ENCODE results near the gene ZCCHC2. TPM values are rescaled to one million over a fixed set of nuclear protein-coding genes. Genes with fewer than 3 reads are reported as not detected.

Gene ZCCHC2
- total and polyA plus RNA-seq, 2 of the 4 experiments (the other 2 are of a cell fraction) = 3.2 to 3.6 TPM

DNA sequence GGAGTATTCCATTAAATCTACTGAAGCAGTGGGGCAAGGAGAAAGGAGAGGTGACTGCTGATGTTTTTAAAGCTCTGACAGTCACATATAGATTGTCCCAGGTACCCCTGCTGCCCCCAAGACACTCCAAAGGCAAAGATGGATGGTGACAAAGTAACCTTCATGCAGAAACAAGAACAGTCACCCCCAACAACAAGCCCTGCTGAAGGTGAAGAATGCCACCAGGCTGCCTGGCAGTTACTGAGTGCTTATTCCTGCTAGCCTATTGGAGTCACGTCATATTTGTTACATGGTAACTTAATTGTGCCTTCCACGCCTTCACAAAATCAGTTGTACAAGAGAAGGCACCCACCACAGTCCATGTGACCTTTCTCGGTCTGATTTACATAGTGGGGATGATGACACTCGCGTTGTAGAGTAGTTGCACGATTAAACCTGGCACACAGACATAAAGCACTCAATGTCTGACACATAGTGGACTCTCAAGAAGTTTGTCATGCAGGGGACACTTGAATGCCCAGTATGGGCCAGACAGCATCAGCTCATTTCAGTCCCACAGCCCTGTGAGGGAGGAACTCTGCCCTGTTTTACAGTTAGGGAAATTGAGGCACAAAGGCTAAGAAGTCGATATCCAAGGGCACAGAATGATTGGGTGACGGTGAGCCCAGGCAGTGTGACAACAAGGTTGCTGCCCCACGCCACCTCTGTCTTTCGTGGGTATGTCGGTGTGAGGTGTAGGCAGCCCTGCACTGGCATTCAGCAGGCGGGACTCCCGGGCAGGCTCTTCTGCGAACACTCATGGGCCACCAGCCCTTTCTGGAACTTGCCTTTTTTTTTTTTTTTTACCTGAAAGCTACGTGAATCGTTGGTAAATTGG, 62.7 kb downstream of the ZCCHC2 start:
- in situ Hi-C loops (cut with MboI; ENCODE audit: low sequenced_read_pairs) (loop anchor here (5.0 kb wide), 1 partner anchor 397 kb away; no protein-coding TSS in a partner anchor), dilution Hi-C loops (cut with HindIII; ENCODE audit: low sequenced_read_pairs, unreplicated experiment) (no loop called here), intact Hi-C loops (cut with micrococcal nuclease) (loop anchor here (1.0 to 10.0 kb wide), 3 partner anchors 130 to 739 kb away; partner anchors contain the start of gene PHLPP1)
- Histone ChIP-seq H2BK120ac (ENCODE audit: low read depth, low read length) (no peak overlapping the region), H2AFZ (replicated peaks; ENCODE audit: low read length, poor library complexity) (no peak overlapping the region), H3K9me3 (ENCODE audit: control insufficient read depth, insufficient read depth, low read length) (no peaks in the 10 kb centered on the region), H2BK15ac (ENCODE audit: low read depth, low read length) (no peak overlapping the region), H3K36me3 (ENCODE audit: control insufficient read depth, insufficient read depth, low read length) (no peaks in the 10 kb centered on the region; the same call in 1 of the 2 replicates), H3K79me1 (ENCODE audit: low read depth in 1 of 2, low read length in 2 of 2) (no peaks in the 10 kb centered on the region), H2AK9ac (replicated peaks; ENCODE audit: low read depth, low read length, poor library complexity) (no peak overlapping the region), H3K56ac (ENCODE audit: extremely low read depth, insufficient read depth, low read length) (no peak overlapping the region), H3K14ac (replicated peaks; ENCODE audit: low read depth, low read length) (no peak overlapping the region), H3K18ac (ENCODE audit: low read depth, low read length) (no peak overlapping the region), H3K4ac (ENCODE audit: low read depth, low read length) (no peak overlapping the region), H4K5ac (ENCODE audit: low read depth, low read length) (no peak overlapping the region), H3K4me3 (ENCODE audit: insufficient read depth, low read depth, low read length) (no peak overlapping the region), H3K9me1 (ENCODE audit: insufficient read depth, low read length) (no peaks in the 10 kb centered on the region), H4K91ac (ENCODE audit: insufficient read depth, low read depth, low read length) (no peak overlapping the region), H4K20me1 (ENCODE audit: insufficient read depth, low read length) (peaks cover 3% of the 10 kb centered on the region; the same call in 1 of the 2 replicates), H2BK5ac (ENCODE audit: low read depth, low read length, poor library complexity, severe bottlenecking) (no peak overlapping the region), H3K4me1 (ENCODE audit: control insufficient read depth, insufficient read depth, low read length) (peaks cover 1% of the 10 kb centered on the region; the same call in 1 of the 2 replicates), H4K8ac (ENCODE audit: low read depth in 2 of 2, low read length in 2 of 2) (no peak overlapping the region), H3K9ac (ENCODE audit: low read depth, low read length) (no peak overlapping the region), H3K27me3 (ENCODE audit: control insufficient read depth, insufficient read depth, low read length) (peaks cover 3% of the 10 kb centered on the region), H3K23ac (ENCODE audit: low read depth, low read length) (no peak overlapping the region), H3K4me2 (ENCODE audit: low read depth, low read length) (no peak overlapping the region), H2AK5ac (ENCODE audit: low read depth, low read length) (no peak overlapping the region), H2BK20ac (ENCODE audit: low read depth, low read length) (no peak overlapping the region), H3K27ac (ENCODE audit: insufficient read depth, low read length) (no peak overlapping the region)
- ChIA-PET POLR2A (ENCODE audit: unreplicated experiment) (no interaction called here), CTCF (interaction anchor here (0.6 to 1.7 kb wide), 4 partner anchors 58 to 1441 kb away, joined by 3 to 13 read pairs (median 4); no protein-coding TSS in a partner anchor)
- no peak for ATAC-seq (ENCODE audit: low read depth)
- WGBS, 2 experiments (ENCODE audit: extremely low coverage in 2 of 2, insufficient read length in 1 of 2) = 80% methylated on average over 3 of the region's 16 CpGs; no CpG with 5 or more reads in 1 of the 2 experiments
- no peak for DNase-seq
- no TSS peak for BruUV-seq (replicated peaks)
- TF ChIP-seq RCOR1 (IDR thresholded peaks at IDR 0.05; ENCODE audit: insufficient replicate concordance, low read length) (no peak), BHLHE40 (IDR thresholded peaks at IDR 0.05; ENCODE audit: low read depth, low read length) (no peak), CHD1 (IDR thresholded peaks at IDR 0.05; ENCODE audit: low read depth, low read length) (no peak), RFX5 (IDR thresholded peaks at IDR 0.05; ENCODE audit: low read depth, low read length) (no peak), MAFK (IDR thresholded peaks at IDR 0.05; ENCODE audit: low read depth, low read length) (no peak), RAD21 (IDR thresholded peaks at IDR 0.05; ENCODE audit: low read length) (no peak), SMC3 (IDR thresholded peaks at IDR 0.05; ENCODE audit: low read depth, low read length) (no peak), MAZ (IDR thresholded peaks at IDR 0.05; ENCODE audit: borderline replicate concordance, low read depth, low read length) (no peak), USF2 (IDR thresholded peaks at IDR 0.05; ENCODE audit: low read depth, low read length) (no peak), POLR2A (IDR thresholded peaks at IDR 0.05; ENCODE audit: low read depth, low read length) (no peak), FOS (IDR thresholded peaks at IDR 0.05; ENCODE audit: low read depth, low read length) (no peak), MXI1 (IDR thresholded peaks at IDR 0.05; ENCODE audit: borderline replicate concordance, low read depth, low read length) (no peak)
- TF ChIP-seq, protein P1, sequence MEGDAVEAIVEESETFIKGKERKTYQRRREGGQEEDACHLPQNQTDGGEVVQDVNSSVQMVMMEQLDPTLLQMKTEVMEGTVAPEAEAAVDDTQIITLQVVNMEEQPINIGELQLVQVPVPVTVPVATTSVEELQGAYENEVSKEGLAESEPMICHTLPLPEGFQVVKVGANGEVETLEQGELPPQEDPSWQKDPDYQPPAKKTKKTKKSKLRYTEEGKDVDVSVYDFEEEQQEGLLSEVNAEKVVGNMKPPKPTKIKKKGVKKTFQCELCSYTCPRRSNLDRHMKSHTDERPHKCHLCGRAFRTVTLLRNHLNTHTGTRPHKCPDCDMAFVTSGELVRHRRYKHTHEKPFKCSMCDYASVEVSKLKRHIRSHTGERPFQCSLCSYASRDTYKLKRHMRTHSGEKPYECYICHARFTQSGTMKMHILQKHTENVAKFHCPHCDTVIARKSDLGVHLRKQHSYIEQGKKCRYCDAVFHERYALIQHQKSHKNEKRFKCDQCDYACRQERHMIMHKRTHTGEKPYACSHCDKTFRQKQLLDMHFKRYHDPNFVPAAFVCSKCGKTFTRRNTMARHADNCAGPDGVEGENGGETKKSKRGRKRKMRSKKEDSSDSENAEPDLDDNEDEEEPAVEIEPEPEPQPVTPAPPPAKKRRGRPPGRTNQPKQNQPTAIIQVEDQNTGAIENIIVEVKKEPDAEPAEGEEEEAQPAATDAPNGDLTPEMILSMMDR (conservative IDR thresholded peaks at IDR 0.05; ENCODE audit: low read depth, low read length) = no peak
- TF ChIP-seq, protein P2, sequence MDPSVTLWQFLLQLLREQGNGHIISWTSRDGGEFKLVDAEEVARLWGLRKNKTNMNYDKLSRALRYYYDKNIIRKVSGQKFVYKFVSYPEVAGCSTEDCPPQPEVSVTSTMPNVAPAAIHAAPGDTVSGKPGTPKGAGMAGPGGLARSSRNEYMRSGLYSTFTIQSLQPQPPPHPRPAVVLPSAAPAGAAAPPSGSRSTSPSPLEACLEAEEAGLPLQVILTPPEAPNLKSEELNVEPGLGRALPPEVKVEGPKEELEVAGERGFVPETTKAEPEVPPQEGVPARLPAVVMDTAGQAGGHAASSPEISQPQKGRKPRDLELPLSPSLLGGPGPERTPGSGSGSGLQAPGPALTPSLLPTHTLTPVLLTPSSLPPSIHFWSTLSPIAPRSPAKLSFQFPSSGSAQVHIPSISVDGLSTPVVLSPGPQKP (IDR thresholded peaks at IDR 0.05; ENCODE audit: borderline replicate concordance, low read depth, low read length) = no peak

All from IMR-90 (cell line).